IMR-90 (cell line): ENCODE measurements around the gene NUP98. TPM values are rescaled to one million over a fixed set of nuclear protein-coding genes. Genes with fewer than 3 reads are reported as not detected.
A peak's percentile ranks its signal among the peaks of the same experiment; 100 is the strongest.

Experiments used
- ATAC-seq: fragments of 200-7000 bp; cut with Tn5 transposase; 2 replicates; pipeline ENCODE4 v1.9.1; 2020; ENCODE audit warnings: low read depth, mild to moderate bottlenecking, moderate library complexity
- BruUV-seq: library from RNA; stranded (reverse); fragments of 400-500 nt; replicated peaks from 2 replicates; lab custom pipeline; 2021; lab: Mats Ljungman, UMichigan
- CTCF ChIA-PET: fragments of 300-600 bp; formaldehyde crosslinking; extraction: SDS; loops from one replicate; lab custom pipeline; 2021; ENCODE audit warnings: antibody characterized with exemption; lab: Yijun Ruan, JAX
- POLR2A ChIA-PET: fragments of 300-600 bp; sonication (Branson Sonifier 250); formaldehyde crosslinking; loops from one replicate; lab custom pipeline; 2022; ENCODE audit warnings: antibody characterized with exemption; ENCODE audit not compliant: unreplicated experiment; lab: Charles Lee
- DNase-seq: peaks from one replicate; pipeline ENCODE4 v3.0.0; 2013
- H2AFZ ChIP-seq: replicated peaks from 2 replicates; pipeline ENCODE3; 2013; ENCODE audit warnings: low read length, mild to moderate bottlenecking; ENCODE audit not compliant: poor library complexity
- H2AK5ac ChIP-seq: 2 replicates; pipeline ENCODE4 v1.6.1; 2013; ENCODE audit warnings: low read depth, low read length, inconsistent platforms
- H2AK9ac ChIP-seq: replicated peaks from 2 replicates; pipeline ENCODE3; 2013; ENCODE audit warnings: mild to moderate bottlenecking, low read depth, low read length, moderate library complexity; ENCODE audit not compliant: poor library complexity
- H2BK120ac ChIP-seq: 2 replicates; pipeline ENCODE4 v1.6.1; 2013; ENCODE audit warnings: low read depth, low read length, inconsistent platforms
- H2BK15ac ChIP-seq: 3 replicates; pipeline ENCODE4 v1.6.1; 2013; ENCODE audit warnings: low read depth, low read length, inconsistent platforms
- H2BK20ac ChIP-seq: 2 replicates; pipeline ENCODE4 v1.6.1; 2013; ENCODE audit warnings: low read depth, mild to moderate bottlenecking, inconsistent platforms, low read length, moderate library complexity
- H2BK5ac ChIP-seq: 2 replicates; pipeline ENCODE4 v1.6.1; 2013; ENCODE audit warnings: mild to moderate bottlenecking, low read depth, low read length, inconsistent platforms; ENCODE audit not compliant: poor library complexity, severe bottlenecking
- H3K14ac ChIP-seq: replicated peaks from 2 replicates; pipeline ENCODE4 v1.6.1; 2013; ENCODE audit warnings: low read depth, low read length, inconsistent platforms
- H3K18ac ChIP-seq: 2 replicates; pipeline ENCODE4 v1.6.1; 2013; ENCODE audit warnings: low read depth, low read length, control low read depth
- H3K23ac ChIP-seq: 2 replicates; pipeline ENCODE4 v1.6.1; 2013; ENCODE audit warnings: low read depth, low read length, inconsistent platforms
- H3K27ac ChIP-seq: 2 replicates; pipeline ENCODE4 v1.5.1; 2013; ENCODE audit warnings: mild to moderate bottlenecking, control low read depth, low read length; ENCODE audit not compliant: insufficient read depth
- H3K27me3 ChIP-seq: 2 replicates; pipeline ENCODE4 v1.6.1; 2013; ENCODE audit warnings: low read length; ENCODE audit not compliant: control insufficient read depth, insufficient read depth
- H3K36me3 ChIP-seq: 2 replicates; pipeline ENCODE4 v1.6.1; 2013; ENCODE audit warnings: low read length, mixed read lengths; ENCODE audit not compliant: control insufficient read depth, insufficient read depth
- H3K4ac ChIP-seq: 2 replicates; pipeline ENCODE4 v1.6.1; 2013; ENCODE audit warnings: low read depth, low read length, inconsistent platforms
- H3K4me1 ChIP-seq: 2 replicates; pipeline ENCODE4 v1.6.1; 2013; ENCODE audit warnings: low read length, mixed read lengths; ENCODE audit not compliant: control insufficient read depth, insufficient read depth
- H3K4me2 ChIP-seq: 2 replicates; pipeline ENCODE4 v1.6.1; 2013; ENCODE audit warnings: low read depth, mild to moderate bottlenecking, control low read depth, low read length, moderate library complexity
- H3K4me3 ChIP-seq: 2 replicates; pipeline ENCODE4 v1.5.1; 2013; ENCODE audit warnings: low read depth, mild to moderate bottlenecking, control low read depth, low read length, moderate library complexity; ENCODE audit not compliant: insufficient read depth
- H3K56ac ChIP-seq: 2 replicates; pipeline ENCODE4 v1.6.1; 2013; ENCODE audit warnings: low read length, inconsistent platforms; ENCODE audit not compliant: insufficient read depth; ENCODE audit errors: extremely low read depth
- H3K79me1 ChIP-seq, 2 experiments: 2 replicates each; pipeline ENCODE4 v1.6.1; 2013; ENCODE audit warnings: low read length in 2 of 2, inconsistent platforms in 1 of 2, low read depth in 1 of 2
- H3K9ac ChIP-seq: 2 replicates; pipeline ENCODE4 v1.6.1; 2013; ENCODE audit warnings: low read depth, low read length, control low read depth
- H3K9me1 ChIP-seq: 2 replicates; pipeline ENCODE4 v1.6.1; 2013; ENCODE audit warnings: low read length, inconsistent platforms; ENCODE audit not compliant: insufficient read depth
- H3K9me3 ChIP-seq: 2 replicates; pipeline ENCODE4 v1.6.1; 2013; ENCODE audit warnings: low read length; ENCODE audit not compliant: control insufficient read depth, insufficient read depth
- H4K20me1 ChIP-seq: 2 replicates; pipeline ENCODE4 v1.6.1; 2013; ENCODE audit warnings: low read length, inconsistent platforms; ENCODE audit not compliant: insufficient read depth
- H4K5ac ChIP-seq: 2 replicates; pipeline ENCODE4 v1.6.1; 2013; ENCODE audit warnings: mild to moderate bottlenecking, low read depth, low read length, control low read depth
- H4K8ac ChIP-seq, 2 experiments: 2 replicates each; pipeline ENCODE4 v1.6.1; 2013; ENCODE audit warnings: low read depth in 2 of 2, low read length in 2 of 2, control low read depth in 1 of 2, inconsistent platforms in 1 of 2
- H4K91ac ChIP-seq: 2 replicates; pipeline ENCODE4 v1.6.1; 2013; ENCODE audit warnings: low read depth, low read length, inconsistent platforms; ENCODE audit not compliant: insufficient read depth
- BHLHE40 ChIP-seq: fragments of 150-350 bp; IDR thresholded peaks from 2 replicates; pipeline ENCODE4 v1.6.1; 2016; ENCODE audit warnings: mild to moderate bottlenecking, low read depth, low read length
- CEBPB ChIP-seq: IDR thresholded peaks from 2 replicates; pipeline ENCODE4 v1.6.1; 2012; ENCODE audit warnings: low read depth, low read length, improper control_type of control experiment
- CHD1 ChIP-seq: IDR thresholded peaks from 2 replicates; pipeline ENCODE4 v1.6.1; 2012; ENCODE audit warnings: low read depth, low read length, improper control_type of control experiment
- MAFK ChIP-seq: IDR thresholded peaks from 2 replicates; pipeline ENCODE4 v1.6.1; 2012; ENCODE audit warnings: low read depth, low read length, improper control_type of control experiment
- MAZ ChIP-seq: IDR thresholded peaks from 2 replicates; pipeline ENCODE4 v1.6.1; 2012; ENCODE audit warnings: low read depth, mild to moderate bottlenecking, low read length, improper control_type of control experiment, moderate library complexity, borderline replicate concordance
- MXI1 ChIP-seq: IDR thresholded peaks from 2 replicates; pipeline ENCODE4 v1.6.1; 2012; ENCODE audit warnings: low read depth, mild to moderate bottlenecking, low read length, moderate library complexity, borderline replicate concordance
- NFE2L2 ChIP-seq: fragments of 150-350 bp; IDR thresholded peaks from 2 replicates; pipeline ENCODE4 v1.6.1; 2016; ENCODE audit warnings: low read depth, mild to moderate bottlenecking, low read length
- POLR2A ChIP-seq: IDR thresholded peaks from 2 replicates; pipeline ENCODE4 v1.6.1; 2012; ENCODE audit warnings: mild to moderate bottlenecking, low read depth, low read length
- RAD21 ChIP-seq: IDR thresholded peaks from 2 replicates; pipeline ENCODE4 v1.6.1; 2012; ENCODE audit warnings: low read length, improper control_type of control experiment
- RCOR1 ChIP-seq: IDR thresholded peaks from 2 replicates; pipeline ENCODE4 v1.6.1; 2012; ENCODE audit warnings: mild to moderate bottlenecking, low read length, improper control_type of control experiment; ENCODE audit not compliant: insufficient replicate concordance
- RFX5 ChIP-seq: IDR thresholded peaks from 2 replicates; pipeline ENCODE4 v1.8.0; 2012; ENCODE audit warnings: low read depth, mild to moderate bottlenecking, low read length, moderate library complexity
- SMC3 ChIP-seq: fragments of 150-350 bp; IDR thresholded peaks from 2 replicates; pipeline ENCODE4 v1.6.1; 2016; ENCODE audit warnings: low read depth, mild to moderate bottlenecking, antibody characterized with exemption, low read length, moderate library complexity
- WGBS, 2 experiments: methylation state at CpG; one replicate each; pipeline versions ENCODE4 v1.1.5 to v1.1.7; 2013; ENCODE audit warnings: missing lambda C conversion rate in 2 of 2; ENCODE audit not compliant: insufficient read length in 1 of 2; ENCODE audit errors: extremely low coverage in 2 of 2; 5-methylcytosine and 5-hydroxymethylcytosine counted together
- dilution Hi-C: fragments of 300-500 bp; cut with HindIII; formaldehyde crosslinking; loops from one replicate; pipeline ENCODE4 v1.14.3; 2018; ENCODE audit warnings: low sequenced_read_pairs; ENCODE audit not compliant: unreplicated experiment
- in situ Hi-C: fragments of 300-500 bp; cut with MboI; formaldehyde crosslinking; loops from 3 replicates; pipeline ENCODE4 v1.14.3; 2019; ENCODE audit warnings: low sequenced_read_pairs, inconsistent platforms, mixed read lengths
- intact Hi-C: fragments of 100-400 bp; cut with micrococcal nuclease; formaldehyde crosslinking; loops from 2 replicates; pipeline ENCODE4 v1.10.0; 2022
- polyA plus RNA-seq, 3 experiments: library from polyadenylated mRNA; depleted of rRNA; stranded (reverse); fragments of >200 nt; gene quantifications; 2 replicates each; pipeline ENCODE4 v1.2.3, GENCODE V29; 2012; ENCODE audit warnings: low replicate concordance in 1 of 3
- total RNA-seq: library from RNA; depleted of rRNA; stranded (reverse); fragments of >200 nt; gene quantifications from 2 replicates; pipeline ENCODE4 v1.2.3, GENCODE V29; 2012
- TF ChIP-seq, protein P1 (sequence below): conservative IDR thresholded peaks from 2 replicates; pipeline ENCODE4 v1.5.1; 2012; ENCODE audit warnings: mild to moderate bottlenecking, low read depth, low read length, improper control_type of control experiment

NUP98 gene
- total and polyA plus RNA-seq, 2 of the 4 experiments (the other 2 are of a cell fraction) = 103 to 138 TPM

DNA sequence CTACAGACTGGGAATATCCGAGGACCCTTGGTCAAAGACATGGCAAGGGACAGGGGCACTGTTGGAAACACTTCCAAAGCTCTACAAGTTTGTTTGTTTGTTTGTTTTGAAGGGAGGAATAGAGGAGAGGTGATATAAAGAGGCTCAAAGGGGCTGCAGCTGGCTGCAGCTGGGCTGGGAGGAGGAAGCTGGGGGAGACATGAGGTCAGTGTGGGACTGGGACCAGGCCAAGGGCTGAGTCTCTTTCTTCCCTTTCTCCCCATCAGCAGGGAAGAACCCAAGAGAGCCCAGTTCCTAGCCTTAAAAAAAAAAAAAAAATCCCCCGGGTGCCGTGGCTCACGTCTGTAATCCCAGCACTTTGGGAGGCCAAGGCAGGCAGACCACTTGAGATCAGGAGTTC, 38.4 kb upstream of the NUP98 start:
- Histone ChIP-seq H3K9ac (no peak overlapping the region), H3K23ac (no peak overlapping the region), H3K4me3 (no peak overlapping the region), H2BK5ac (no peak overlapping the region), H2BK15ac (no peak overlapping the region), H3K9me1 (peaks cover 59% of the 10 kb centered on the region), H2AK5ac (peak overlapping the region; percentile 48; the same call in 1 of the 2 replicates), H3K27me3 (no peaks in the 10 kb centered on the region), H4K91ac (no peak overlapping the region), H3K18ac (no peak overlapping the region), H2BK20ac (no peak overlapping the region), H3K14ac (no peak overlapping the region), H3K27ac (no peak overlapping the region), H2AK9ac (no peak overlapping the region), H4K5ac (no peak overlapping the region), H4K20me1 (peaks cover 93% of the 10 kb centered on the region), H3K9me3 (no peaks in the 10 kb centered on the region), H3K56ac (no peak overlapping the region), H2BK120ac (no peak overlapping the region), H4K8ac (no peak overlapping the region), H3K36me3 (peaks cover 3% of the 10 kb centered on the region), H3K4me1 (peaks cover 22% of the 10 kb centered on the region), H3K4ac (no peak overlapping the region), H3K79me1 (peaks cover 59 to 93% of the 10 kb centered on the region in 2 experiments), H2AFZ (no peak overlapping the region), H3K4me2 (no peak overlapping the region)
- no peak for ATAC-seq
- in situ Hi-C loops (no loop called here), intact Hi-C loops (no loop called here), dilution Hi-C loops (no loop called here)
- ChIA-PET POLR2A (no interaction called here), CTCF (no interaction called here)
- 71% methylated on average over 1 of the region's 4 CpGs; no CpG with 5 or more reads in 1 of the 2 experiments for WGBS, 2 experiments
- TF ChIP-seq RCOR1 (no peak), RFX5 (no peak), MXI1 (no peak), CEBPB (no peak), MAZ (no peak), RAD21 (no peak), BHLHE40 (no peak), POLR2A (no peak), NFE2L2 (no peak), CHD1 (no peak), SMC3 (no peak), MAFK (no peak)
- TF ChIP-seq, protein P1, sequence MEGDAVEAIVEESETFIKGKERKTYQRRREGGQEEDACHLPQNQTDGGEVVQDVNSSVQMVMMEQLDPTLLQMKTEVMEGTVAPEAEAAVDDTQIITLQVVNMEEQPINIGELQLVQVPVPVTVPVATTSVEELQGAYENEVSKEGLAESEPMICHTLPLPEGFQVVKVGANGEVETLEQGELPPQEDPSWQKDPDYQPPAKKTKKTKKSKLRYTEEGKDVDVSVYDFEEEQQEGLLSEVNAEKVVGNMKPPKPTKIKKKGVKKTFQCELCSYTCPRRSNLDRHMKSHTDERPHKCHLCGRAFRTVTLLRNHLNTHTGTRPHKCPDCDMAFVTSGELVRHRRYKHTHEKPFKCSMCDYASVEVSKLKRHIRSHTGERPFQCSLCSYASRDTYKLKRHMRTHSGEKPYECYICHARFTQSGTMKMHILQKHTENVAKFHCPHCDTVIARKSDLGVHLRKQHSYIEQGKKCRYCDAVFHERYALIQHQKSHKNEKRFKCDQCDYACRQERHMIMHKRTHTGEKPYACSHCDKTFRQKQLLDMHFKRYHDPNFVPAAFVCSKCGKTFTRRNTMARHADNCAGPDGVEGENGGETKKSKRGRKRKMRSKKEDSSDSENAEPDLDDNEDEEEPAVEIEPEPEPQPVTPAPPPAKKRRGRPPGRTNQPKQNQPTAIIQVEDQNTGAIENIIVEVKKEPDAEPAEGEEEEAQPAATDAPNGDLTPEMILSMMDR = no peak
- DNase-seq = no peak
- BruUV-seq = no TSS peak
